ENCODE measurements around the gene MRNIP.

- TF ChIP-seq, protein P1, sequence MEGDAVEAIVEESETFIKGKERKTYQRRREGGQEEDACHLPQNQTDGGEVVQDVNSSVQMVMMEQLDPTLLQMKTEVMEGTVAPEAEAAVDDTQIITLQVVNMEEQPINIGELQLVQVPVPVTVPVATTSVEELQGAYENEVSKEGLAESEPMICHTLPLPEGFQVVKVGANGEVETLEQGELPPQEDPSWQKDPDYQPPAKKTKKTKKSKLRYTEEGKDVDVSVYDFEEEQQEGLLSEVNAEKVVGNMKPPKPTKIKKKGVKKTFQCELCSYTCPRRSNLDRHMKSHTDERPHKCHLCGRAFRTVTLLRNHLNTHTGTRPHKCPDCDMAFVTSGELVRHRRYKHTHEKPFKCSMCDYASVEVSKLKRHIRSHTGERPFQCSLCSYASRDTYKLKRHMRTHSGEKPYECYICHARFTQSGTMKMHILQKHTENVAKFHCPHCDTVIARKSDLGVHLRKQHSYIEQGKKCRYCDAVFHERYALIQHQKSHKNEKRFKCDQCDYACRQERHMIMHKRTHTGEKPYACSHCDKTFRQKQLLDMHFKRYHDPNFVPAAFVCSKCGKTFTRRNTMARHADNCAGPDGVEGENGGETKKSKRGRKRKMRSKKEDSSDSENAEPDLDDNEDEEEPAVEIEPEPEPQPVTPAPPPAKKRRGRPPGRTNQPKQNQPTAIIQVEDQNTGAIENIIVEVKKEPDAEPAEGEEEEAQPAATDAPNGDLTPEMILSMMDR (IDR thresholded peaks at IDR 0.05; ENCODE audit: insufficient read depth, low read length, poor library complexity, severe bottlenecking), result no peak
- no peak for TF ChIP-seq EZH2phosphoT487 (conservative IDR thresholded peaks at IDR 0.05; ENCODE audit: low read length)
Measured at GRCh38 chr5:179904463-179905160, 46.0 kb upstream of the MRNIP start.

All from SU-DHL-6 (cell line).